ENCODE measurements around the gene MORC2. TPM values are rescaled to one million over a fixed set of nuclear protein-coding genes. Genes with fewer than 3 reads are reported as not detected.

MORC2 gene
- total RNA-seq, 1 donor from 2014 or later, result 12.6 TPM

Other genes with a start within 250 kb of the MORC2 start
- 32.0 and 48.0 TPM in 2 replicates for gene TUG1, start 491 bp upstream of the MORC2 start, total RNA-seq
- 133 and 160 TPM in 2 replicates for gene SMTN, start 112.5 kb upstream of the MORC2 start, total RNA-seq
- gene SELENOM, start 138.8 kb upstream of the MORC2 start, total RNA-seq, result 21.1 and 23.3 TPM in 2 replicates
- 0.13 and 0.25 TPM in 2 replicates for gene INPP5J, start 154.2 kb upstream of the MORC2 start, total RNA-seq
- gene PLA2G3, start 171.7 kb upstream of the MORC2 start, total RNA-seq, result under 0.01 TPM in 1 of 2 replicates, not detected in the other
- 25.8 and 39.3 TPM in 2 replicates for gene RNF185, start 191.4 kb upstream of the MORC2 start, total RNA-seq
- gene LIMK2, start 243.5 kb upstream of the MORC2 start, total RNA-seq, result 75.9 and 78.9 TPM in 2 replicates